H1 (cell line): Measurements from ENCODE around the gene MTRFR. TPM values are rescaled to one million over a fixed set of nuclear protein-coding genes. Genes with fewer than 3 reads are reported as not detected.

Experiments
- CTCF ChIA-PET: fragments of 300-600 bp; sonication (Branson Sonifier 250); formaldehyde crosslinking; loops from one replicate; lab custom pipeline; 2021; ENCODE audit not compliant: partially characterized antibody; lab: Charles Lee
- POLR2A ChIA-PET: fragments of 300-600 bp; sonication (Branson Sonifier 250); formaldehyde crosslinking; loops from one replicate; lab custom pipeline; 2021; ENCODE audit warnings: inconsistent platforms; ENCODE audit not compliant: partially characterized antibody; lab: Charles Lee
- DNase-seq, 2 experiments: peaks; one replicate each; pipeline versions ENCODE4 v3.0.0 to v3.0.0-alpha.2; 2010 to 2022; ENCODE audit warnings: low spot score in 2 of 2, low read depth in 1 of 2, mixed read lengths in 1 of 2
- FAIRE-seq: peaks from 2 replicates; lab custom pipeline; 2011; peaks lifted over from hg19 to GRCh38; lab: Jason Lieb, UNC
- H2AFZ ChIP-seq: 2 replicates; pipeline ENCODE4 v1.8.1; 2012; ENCODE audit warnings: low read length, inconsistent platforms
- H2AK5ac ChIP-seq: 2 replicates; pipeline ENCODE4 v1.6.1; 2013; ENCODE audit warnings: low read depth, low read length
- H2BK120ac ChIP-seq: replicated peaks from 2 replicates; pipeline ENCODE3; 2013; ENCODE audit warnings: low read depth, low read length, inconsistent platforms
- H2BK12ac ChIP-seq: 2 replicates; pipeline ENCODE4 v1.6.1; 2013; ENCODE audit warnings: low read depth, low read length
- H2BK15ac ChIP-seq: 2 replicates; pipeline ENCODE4 v1.6.1; 2013; ENCODE audit warnings: low read length
- H2BK20ac ChIP-seq: 2 replicates; pipeline ENCODE4 v1.6.1; 2013; ENCODE audit warnings: low read length
- H2BK5ac ChIP-seq: 2 replicates; pipeline ENCODE4 v1.6.1; 2013; ENCODE audit warnings: low read depth, low read length
- H3K14ac ChIP-seq: 2 replicates; pipeline ENCODE4 v1.6.1; 2013; ENCODE audit warnings: inconsistent platforms; ENCODE audit not compliant: insufficient read length
- H3K18ac ChIP-seq: 2 replicates; pipeline ENCODE4 v1.6.1; 2013; ENCODE audit warnings: low read length; ENCODE audit errors: extremely low read depth
- H3K23ac ChIP-seq: 2 replicates; pipeline ENCODE4 v1.6.1; 2013; ENCODE audit warnings: inconsistent platforms; ENCODE audit not compliant: insufficient read length
- H3K23me2 ChIP-seq: 2 replicates; pipeline ENCODE4 v1.6.1; 2013; ENCODE audit warnings: low read depth, low read length
- H3K27ac ChIP-seq: 2 replicates; pipeline ENCODE4 v1.6.1; 2011; ENCODE audit warnings: low read depth, low read length, inconsistent platforms
- H3K27me3 ChIP-seq, 4 experiments: replicated peaks in 1 of 4; 1 replicate in 1 of 4; 2 replicates in 3 of 4; pipeline versions ENCODE4 v1.6.1 to v1.8.1; 2011 to 2013; ENCODE audit warnings: low read length in 3 of 4, mild to moderate bottlenecking in 3 of 4, inconsistent platforms in 2 of 4, mixed read lengths in 2 of 4, moderate library complexity in 1 of 4; ENCODE audit not compliant: control insufficient read depth in 3 of 4, insufficient read depth in 3 of 4; ENCODE audit errors: extremely low read depth in 1 of 4
- H3K36me3 ChIP-seq, 4 experiments: 2 replicates each; pipeline versions ENCODE4 v1.6.1 to v1.8.1; 2011 to 2013; ENCODE audit warnings: mild to moderate bottlenecking in 4 of 4, low read length in 3 of 4, moderate library complexity in 2 of 4, control low read depth in 1 of 4, inconsistent platforms in 1 of 4; ENCODE audit not compliant: insufficient read depth in 4 of 4, control insufficient read depth in 2 of 4
- H3K4ac ChIP-seq: replicated peaks from 2 replicates; pipeline ENCODE3; 2013; ENCODE audit warnings: low read length, low read depth, mixed read lengths, inconsistent platforms; ENCODE audit not compliant: insufficient read length
- H3K4me1 ChIP-seq, 4 experiments: replicated peaks in 1 of 4; 1 replicate in 1 of 4; 2 replicates in 3 of 4; pipeline versions ENCODE4 v1.6.1 to v1.8.1; 2011 to 2013; ENCODE audit warnings: low read length in 3 of 4, inconsistent platforms in 2 of 4, mixed read lengths in 1 of 4; ENCODE audit not compliant: insufficient read depth in 4 of 4, control insufficient read depth in 3 of 4
- H3K4me2 ChIP-seq, 2 experiments: 2 replicates each; pipeline versions ENCODE4 v1.6.1 to v1.8.1; 2011 to 2013; ENCODE audit warnings: low read depth in 2 of 2, low read length in 2 of 2, control low read depth in 1 of 2, inconsistent platforms in 1 of 2, mild to moderate bottlenecking in 1 of 2; ENCODE audit not compliant: insufficient read depth in 1 of 2
- H3K4me3 ChIP-seq, 4 experiments: fragments of 200-600, 300-600 bp in 1 of 4; sonication (generic), shearing (Covaris generic), sonication (Bioruptor Twin) in 1 of 4; 2 replicates each; pipeline versions ENCODE4 v1.5.1 to v1.8.1; 2011 to 2016; ENCODE audit warnings: low read length in 4 of 4, low read depth in 3 of 4, control low read depth in 2 of 4, inconsistent platforms in 2 of 4, mild to moderate bottlenecking in 2 of 4, mixed read lengths in 1 of 4, moderate library complexity in 1 of 4; ENCODE audit not compliant: insufficient read depth in 2 of 4; ENCODE audit errors: extremely low read depth in 1 of 4
- H3K56ac ChIP-seq: replicated peaks from 2 replicates; pipeline ENCODE3; 2013; ENCODE audit warnings: low read depth, mild to moderate bottlenecking, mixed read lengths, low read length, inconsistent platforms; ENCODE audit not compliant: insufficient read length
- H3K79me1 ChIP-seq: 2 replicates; pipeline ENCODE4 v1.6.1; 2013; ENCODE audit warnings: low read depth, low read length, control low read depth
- H3K79me2 ChIP-seq, 2 experiments: 2 replicates each; pipeline versions ENCODE4 v1.6.1 to v1.8.1; 2012 to 2013; ENCODE audit warnings: low read length in 2 of 2, mild to moderate bottlenecking in 2 of 2, inconsistent platforms in 1 of 2; ENCODE audit not compliant: insufficient read depth in 2 of 2, control insufficient read depth in 1 of 2
- H3K9ac ChIP-seq, 4 experiments: replicated peaks in 1 of 4; 1 replicate in 1 of 4; 2 replicates in 3 of 4; pipeline versions ENCODE4 v1.6.1 to v1.8.1; 2011 to 2013; ENCODE audit warnings: low read depth in 3 of 4, low read length in 3 of 4, control low read depth in 2 of 4, mild to moderate bottlenecking in 2 of 4, moderate library complexity in 2 of 4, inconsistent platforms in 1 of 4; ENCODE audit errors: extremely low read depth in 1 of 4
- H3K9me3 ChIP-seq, 2 experiments: 2 replicates each; pipeline versions ENCODE4 v1.6.1 to v1.8.1; 2012 to 2013; ENCODE audit warnings: mild to moderate bottlenecking in 2 of 2, moderate library complexity in 2 of 2, control low read depth in 1 of 2, inconsistent platforms in 1 of 2, low read depth in 1 of 2, low read length in 1 of 2, mixed read lengths in 1 of 2; ENCODE audit not compliant: insufficient read depth in 2 of 2
- H4K20me1 ChIP-seq, 2 experiments: replicated peaks in 1 of 2; 2 replicates each; pipeline versions ENCODE3 to v1.8.1; 2011 to 2013; ENCODE audit warnings: inconsistent platforms in 2 of 2, low read length in 2 of 2, mild to moderate bottlenecking in 1 of 2; ENCODE audit not compliant: insufficient read depth in 2 of 2, control insufficient read depth in 1 of 2
- H4K5ac ChIP-seq: 2 replicates; pipeline ENCODE4 v1.6.1; 2013; ENCODE audit warnings: low read length, low read depth, mixed read lengths, inconsistent platforms; ENCODE audit not compliant: insufficient read length
- H4K8ac ChIP-seq: 2 replicates; pipeline ENCODE4 v1.8.0; 2013; ENCODE audit warnings: mild to moderate bottlenecking, moderate library complexity, low read length, inconsistent platforms; ENCODE audit not compliant: insufficient read depth; ENCODE audit errors: extremely low read depth
- H4K91ac ChIP-seq: replicated peaks from 2 replicates; pipeline ENCODE3; 2013; ENCODE audit warnings: low read length, mixed read lengths, inconsistent platforms; ENCODE audit not compliant: insufficient read length
- HDAC6 ChIP-seq: IDR thresholded peaks from one replicate; pipeline ENCODE4 v1.7.1; 2012; ENCODE audit warnings: low read depth, mild to moderate bottlenecking, inconsistent platforms, low read length, moderate library complexity
- WGBS, 2 experiments: shearing (Covaris generic) in 1 of 2; methylation state at CpG; one replicate each; pipeline versions ENCODE4 v1.1.6 to v1.1.7; 2013 to 2015; ENCODE audit warnings: low lambda C conversion rate in 2 of 2, mixed read lengths in 2 of 2, inconsistent platforms in 1 of 2, low coverage in 1 of 2, missing lambda C conversion rate in 1 of 2; ENCODE audit not compliant: insufficient replicate concordance in 2 of 2, insufficient coverage in 1 of 2, insufficient read length in 1 of 2; ENCODE audit errors: extremely low coverage in 1 of 2, missing lambda C conversion rate in 1 of 2; 5-methylcytosine and 5-hydroxymethylcytosine counted together
- polyA plus RNA-seq, 7 experiments: library from polyadenylated mRNA; depleted of rRNA in 3 of 7; stranded (reverse) in 5 of 7; unstranded in 2 of 7; fragments of >200 nt in 5 of 7; fragments of 200-250 nt in 2 of 7; gene quantifications; 1 replicate in 5 of 7; 2 replicates in 1 of 7; 4 replicates in 1 of 7; pipeline versions ENCODE4 v1.2.1 to v1.2.3, GENCODE V29; 2011 to 2013; ENCODE audit warnings: missing spikeins in 2 of 7, mixed read lengths in 2 of 7
- total RNA-seq: library from RNA; stranded (reverse); fragmentation: NEBNext Ultra II Directional; extraction: Animal tissue kit (Norgen Biotek cat#: 25700); gene quantifications from 2 replicates; pipeline ENCODE4 v1.2.1, GENCODE V29; 2021

Gene MTRFR
- total and polyA plus RNA-seq, 2 of the 8 experiments (the other 6 are each of a cell fraction or from before 2014, with no cell fraction given), result 9.2 to 12.9 TPM

GRCh38 chr12:123253641-123254459 is 20.6 kb downstream of the MTRFR start:
- Histone ChIP-seq H2BK5ac (no peak overlapping the region), H3K23ac (no peak overlapping the region), H3K14ac (no peak overlapping the region), H3K4me3 (no peak overlapping the region), H2BK15ac (no peak overlapping the region), H3K4ac (no peak overlapping the region), H3K23me2 (no peaks in the 10 kb centered on the region), H3K56ac (no peak overlapping the region), H2AFZ (no peak overlapping the region), H3K27me3 (no peaks in the 10 kb centered on the region), H3K9me3 (peaks cover 0 to 7% of the 10 kb centered on the region in 2 experiments; a peak in 2 of 4 replicates), H3K4me2 (no peak overlapping the region), H2AK5ac (no peak overlapping the region), H3K36me3 (peaks cover 7 to 58% (median 24%) of the 10 kb centered on the region in 4 experiments), H3K79me2 (peaks cover 0 to 4% of the 10 kb centered on the region in 2 experiments; a peak in 1 of 4 replicates), H4K91ac (no peak overlapping the region), H3K27ac (no peak overlapping the region), H2BK12ac (no peak overlapping the region), H4K5ac (no peak overlapping the region), H3K79me1 (peaks cover 4% of the 10 kb centered on the region; the same call in 1 of the 2 replicates), H3K9ac (no peak overlapping the region; a peak in 1 of 7 replicates), H3K4me1 (peaks cover 0 to 5% (median 0%) of the 10 kb centered on the region in 4 experiments; a peak in 1 of 7 replicates), H3K18ac (no peak overlapping the region), H2BK120ac (no peak overlapping the region), H4K20me1 (peaks cover 0 to 4% of the 10 kb centered on the region in 2 experiments), H4K8ac (no peak overlapping the region), H2BK20ac (no peak overlapping the region)
- DNase-seq, result no peak
- POLR2A ChIA-PET, result interaction anchor here (0.7 to 4.0 kb wide), 3 partner anchors 14 to 21 kb away, joined by 3 to 32 read pairs (median 4); partner anchors contain the start of genes MPHOSPH9 and MTRFR
- FAIRE-seq, result no peak
- WGBS, 2 experiments, result 88% methylated on average over 24 of the region's 24 CpGs; no CpG with 5 or more reads in 1 of the 2 experiments
- no peak for TF ChIP-seq HDAC6
- CTCF ChIA-PET, result interaction anchor here (0.6 to 2.9 kb wide), 3 partner anchors 11 to 333 kb away, joined by 3 to 10 read pairs (median 3); no protein-coding TSS in a partner anchor
